Activated T-cell treated with anti-CD3 and anti-CD28 coated beads for 48 hours (primary cell): ENCODE measurements around the gene MPZL1.

Experiments
- DNase-seq: peaks from one replicate; pipeline ENCODE4 v3.0.0-alpha.2; 2020; ENCODE audit warnings: low read depth

The MPZL1 gene

DNA sequence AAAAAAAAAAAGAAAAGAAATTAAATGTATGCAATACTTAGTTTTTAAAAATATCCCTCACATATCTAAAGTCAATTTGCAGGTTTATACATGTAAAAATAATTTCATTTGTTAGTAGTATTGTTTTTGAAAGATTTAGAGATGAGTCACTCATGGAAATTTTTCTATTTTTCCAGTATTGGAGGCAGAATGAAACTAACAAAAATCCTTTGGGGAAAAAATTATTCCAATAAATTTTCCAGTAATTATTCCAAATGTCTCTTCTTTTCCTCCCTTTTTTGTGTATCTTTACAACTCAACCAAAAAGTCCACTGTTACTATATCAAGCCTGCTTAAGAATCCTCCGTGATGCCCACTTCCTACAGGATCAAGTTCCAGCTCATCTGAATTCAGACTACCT lies 29.9 kb downstream of the MPZL1 start:
- no peak for DNase-seq

DNA sequence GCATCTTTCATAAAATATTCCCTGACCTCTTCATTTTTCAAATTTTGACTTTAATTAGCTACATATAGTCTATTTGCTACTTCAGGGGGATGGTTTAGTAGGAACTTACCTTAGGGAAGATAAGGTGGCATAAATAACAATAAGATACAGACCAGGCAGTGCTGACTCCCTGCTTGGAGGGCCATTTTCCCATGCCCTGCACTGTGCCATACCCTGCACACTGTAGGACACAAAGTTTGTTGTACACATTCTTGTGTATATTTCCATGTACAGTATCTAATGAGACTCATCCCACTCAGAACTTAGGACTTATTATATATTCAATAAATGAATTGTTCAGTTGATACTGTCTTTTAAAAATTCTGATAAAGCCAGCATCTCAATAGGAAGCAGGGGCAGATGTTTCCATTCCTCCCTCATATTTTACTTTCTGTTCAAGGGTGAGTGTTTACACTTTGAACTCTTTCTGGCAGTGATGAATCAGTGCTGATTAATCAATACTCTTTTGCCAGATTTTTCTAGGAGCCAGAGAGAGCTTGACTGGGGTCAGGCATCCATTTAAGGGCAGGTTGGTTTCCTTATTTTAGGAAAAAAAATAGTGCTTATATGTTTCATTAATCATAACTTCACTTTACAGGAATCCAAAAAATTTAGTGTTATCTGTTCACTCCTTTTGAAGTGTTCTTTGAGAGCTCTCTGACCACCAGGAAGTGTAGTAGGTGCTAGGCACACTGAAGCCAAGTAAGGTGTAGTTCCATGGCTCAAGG lies 30.6 kb downstream of the MPZL1 start:
- DNase-seq = no peak

DNA sequence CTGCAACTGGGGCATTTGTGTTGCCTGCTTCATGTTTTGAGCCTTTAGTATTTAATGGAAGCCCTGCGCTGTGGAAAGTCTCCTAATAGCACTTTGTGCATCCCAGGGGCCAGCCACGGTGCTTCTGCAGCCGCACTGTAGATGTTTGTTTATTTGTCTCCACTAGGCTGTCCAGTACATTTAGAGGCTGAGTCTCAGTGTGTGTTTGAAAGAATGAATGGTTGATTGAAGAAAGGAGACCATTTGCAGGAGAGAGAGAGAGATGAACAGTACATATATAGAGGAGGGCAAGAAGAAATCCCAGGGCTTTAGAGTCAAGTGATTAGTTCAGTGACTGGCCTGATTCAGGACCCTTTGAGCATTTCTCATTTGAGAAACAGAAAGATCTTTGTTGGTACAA lies 33.9 kb downstream of the MPZL1 start:
- DNase-seq = no peak

DNA sequence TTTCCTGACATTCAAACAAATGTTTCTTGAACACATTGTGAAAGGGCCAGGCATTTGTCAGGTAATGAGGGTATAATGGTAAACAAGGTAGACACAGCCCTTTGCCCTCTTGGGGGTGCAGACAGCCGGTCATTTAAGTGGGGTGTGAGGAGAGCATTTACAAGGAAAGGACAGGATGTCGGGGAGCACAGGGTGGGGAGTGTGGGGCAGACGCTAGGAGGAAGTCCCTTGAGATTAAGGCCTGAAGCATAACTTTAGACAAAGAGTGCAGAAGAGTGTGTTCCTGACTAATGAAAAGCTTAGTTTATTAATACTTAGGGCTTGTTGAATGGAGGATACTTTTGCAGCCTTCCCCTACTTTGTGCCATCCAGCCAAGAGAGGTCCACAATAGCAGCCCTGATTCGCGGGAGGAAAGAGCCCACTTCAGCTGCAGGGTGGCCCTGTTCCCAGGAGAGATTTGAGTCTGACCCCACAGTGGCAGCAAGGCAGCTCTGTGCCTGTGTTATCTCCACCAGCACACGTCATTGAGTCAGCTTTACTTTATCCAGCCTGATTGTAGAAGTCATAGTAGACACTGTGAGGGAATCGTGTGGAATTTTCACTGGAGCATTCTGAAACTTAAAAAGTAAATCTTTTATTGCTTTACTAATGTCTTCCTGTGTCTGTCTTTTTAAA lies 35.1 kb downstream of the MPZL1 start:
- DNase-seq = no peak

DNA sequence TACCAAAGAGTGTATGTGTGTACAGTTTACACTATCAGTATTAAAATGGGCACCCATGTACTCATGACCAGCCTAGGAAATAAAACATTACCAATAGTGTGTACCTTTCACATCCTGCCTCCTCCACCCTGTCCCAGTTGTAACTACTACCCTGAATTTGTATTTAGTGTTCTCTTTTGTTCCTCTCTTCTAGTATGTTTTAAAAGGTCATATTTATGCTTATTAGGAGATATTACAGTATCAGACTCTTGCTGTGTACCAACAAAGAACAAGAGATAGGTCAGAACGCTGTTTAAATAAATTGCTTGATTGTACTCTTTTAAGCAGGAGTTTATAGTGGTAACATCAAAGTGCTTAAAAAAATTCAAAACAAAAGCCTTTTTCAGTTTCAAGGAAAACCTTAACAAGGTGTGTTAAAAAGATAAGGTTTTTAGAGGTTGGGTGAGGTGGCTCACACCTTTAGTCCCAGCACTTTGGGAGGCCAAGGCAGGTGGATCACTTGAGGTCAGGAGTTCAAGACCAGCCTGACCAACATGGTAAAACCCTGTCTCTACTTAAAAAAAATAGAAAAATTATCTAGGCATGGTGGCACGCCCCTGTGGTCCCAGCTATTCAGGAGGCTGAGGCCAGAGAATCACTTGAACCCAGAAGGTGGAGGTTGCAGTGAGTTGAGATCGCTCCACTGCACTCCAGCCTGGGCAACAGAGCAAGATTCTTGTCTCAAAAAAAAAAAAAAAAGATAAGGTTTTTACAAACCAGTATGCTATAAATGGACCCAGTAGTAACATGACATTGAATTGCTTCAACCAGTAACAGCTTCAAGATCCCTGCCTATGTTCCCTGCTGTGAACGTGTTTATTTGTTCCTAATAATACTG lies 35.9 kb downstream of the MPZL1 start:
- DNase-seq = no peak

DNA sequence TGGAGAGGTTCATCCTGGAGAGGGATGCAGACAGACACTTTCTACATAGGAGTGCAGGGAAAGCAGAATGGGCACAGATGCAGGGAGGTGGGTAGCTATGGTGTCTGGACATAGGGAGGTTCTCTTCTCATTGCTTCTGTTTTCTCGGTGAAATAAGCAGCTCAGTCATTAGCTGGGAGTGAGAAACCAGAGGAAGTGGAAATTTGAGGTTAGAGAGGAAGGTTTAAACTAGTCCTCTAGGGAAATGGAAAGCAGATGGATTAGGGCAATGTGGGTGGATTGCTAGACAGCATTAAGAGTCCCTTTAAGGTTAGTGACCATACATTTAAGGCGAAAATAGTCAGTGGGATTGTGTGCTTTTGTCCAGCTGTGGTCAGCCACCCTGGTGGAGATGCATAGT lies 39.6 kb downstream of the MPZL1 start:
- no peak for DNase-seq

DNA sequence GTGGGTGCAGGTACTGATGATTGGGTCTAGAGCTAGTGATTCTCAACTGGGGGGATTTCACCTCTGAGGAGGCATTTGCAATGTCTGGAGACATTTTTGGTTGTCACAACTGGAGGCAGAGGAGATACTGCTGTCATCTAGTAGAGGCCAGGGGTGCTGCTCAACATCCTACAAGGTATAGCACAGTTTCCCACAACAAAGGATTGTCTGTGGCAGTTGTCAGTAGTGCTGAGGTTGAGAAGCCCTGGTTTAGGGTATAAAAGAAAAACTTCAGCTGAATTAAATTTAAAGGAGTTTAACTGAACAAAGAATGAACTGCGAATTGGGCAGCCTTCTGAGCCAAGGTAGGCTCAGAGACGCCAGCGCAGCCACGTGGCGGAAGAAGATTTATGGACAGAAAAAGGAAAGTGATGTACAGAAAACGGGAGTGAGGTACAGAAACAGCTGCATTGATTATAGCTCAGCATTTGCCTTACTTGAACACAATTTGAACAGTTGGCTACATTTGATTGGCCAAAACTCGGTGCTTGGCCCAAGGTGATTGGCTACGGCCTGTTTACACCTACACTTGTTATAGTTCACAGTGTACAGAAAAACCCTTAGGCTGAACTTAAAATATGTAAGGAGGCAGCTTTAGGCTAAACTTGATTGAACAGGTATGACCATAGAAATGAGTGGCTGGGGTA lies 40.4 kb downstream of the MPZL1 start:
- DNase-seq = no peak

DNA sequence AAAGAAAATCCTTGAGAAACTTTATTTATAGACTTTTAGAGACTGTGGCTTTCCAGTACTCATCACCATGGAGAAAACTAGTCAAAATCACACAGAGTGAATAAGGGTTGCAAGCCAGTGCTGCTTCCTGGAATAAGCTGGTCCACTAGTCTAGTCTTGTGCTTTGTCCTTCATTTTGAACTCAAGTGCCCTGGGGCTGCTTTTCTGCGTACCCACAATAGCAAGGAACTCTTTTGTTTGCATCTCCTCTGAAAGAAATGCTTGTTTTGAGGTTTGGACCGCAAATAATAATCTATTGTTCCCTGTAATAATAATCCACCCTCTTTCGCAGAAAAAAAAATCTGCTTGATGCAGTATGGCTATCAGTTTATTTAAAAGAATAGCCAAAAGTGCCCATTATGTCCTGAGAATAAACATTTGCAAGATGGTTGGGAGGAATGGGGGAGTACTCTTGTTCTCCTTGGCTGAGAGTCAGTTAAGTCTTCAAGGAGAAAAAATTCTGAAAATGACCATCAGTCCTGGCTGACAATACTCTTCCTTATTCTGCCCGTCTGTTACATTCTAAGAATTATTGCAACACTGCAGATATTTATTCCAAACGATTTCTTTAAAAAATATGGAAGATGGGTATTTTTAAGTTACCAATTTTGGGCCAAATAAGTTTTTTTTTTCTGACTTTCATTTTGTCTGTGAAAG lies 41.9 kb downstream of the MPZL1 start:
- no peak for DNase-seq

DNA sequence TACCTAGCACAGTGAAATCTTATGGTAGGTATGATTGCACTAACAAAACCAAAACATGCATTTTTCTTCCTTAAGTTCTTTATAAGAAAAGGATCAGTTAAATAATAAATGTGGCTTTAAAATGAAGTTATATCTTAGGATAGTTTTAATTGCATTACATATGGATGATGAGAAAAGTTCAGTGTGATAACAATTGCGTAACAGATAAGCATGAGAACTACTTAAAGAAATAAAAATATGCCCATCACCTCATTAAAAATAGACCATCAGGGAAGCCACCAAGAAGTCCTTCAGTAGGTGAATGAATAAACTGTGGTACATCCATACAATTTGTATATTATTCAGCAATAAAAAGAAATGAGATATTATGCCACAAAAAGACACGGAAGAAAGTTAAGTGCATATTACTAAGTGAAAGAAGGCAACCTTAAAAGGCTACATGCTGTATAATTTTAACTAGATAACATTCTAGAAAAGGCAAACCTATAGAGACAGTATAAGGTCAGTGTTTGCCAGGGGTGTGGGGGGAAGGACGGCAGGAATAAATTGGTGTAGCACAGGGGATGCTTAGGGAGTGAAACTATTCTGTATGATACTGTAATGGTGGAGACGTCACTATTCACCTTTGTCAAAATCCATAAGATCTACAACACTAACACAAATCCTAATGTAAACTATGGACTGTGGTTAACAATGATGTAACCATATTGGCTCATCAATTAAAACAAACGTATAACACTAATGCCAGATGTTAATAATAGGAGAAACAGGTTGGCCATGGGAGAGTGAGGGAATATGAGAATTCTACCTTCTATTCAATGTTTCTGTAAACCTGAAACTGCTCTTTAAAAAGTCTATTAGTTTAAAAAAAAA lies 42.9 kb downstream of the MPZL1 start:
- DNase-seq = no peak

DNA sequence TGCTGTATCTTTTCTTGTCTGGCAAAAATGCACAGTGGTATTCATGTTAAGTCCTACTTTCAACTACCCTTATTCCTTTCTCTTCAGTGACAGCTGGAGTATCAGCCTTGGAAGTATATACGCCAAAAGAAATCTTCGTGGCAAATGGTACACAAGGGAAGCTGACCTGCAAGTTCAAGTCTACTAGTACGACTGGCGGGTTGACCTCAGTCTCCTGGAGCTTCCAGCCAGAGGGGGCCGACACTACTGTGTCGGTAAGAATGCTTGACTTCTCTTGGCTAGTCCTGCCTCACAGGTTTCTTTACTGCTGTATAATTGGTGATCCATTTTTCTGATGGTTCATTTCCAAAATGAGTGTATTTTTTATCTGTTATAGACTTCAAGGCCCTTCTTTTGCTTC lies 43.7 kb downstream of the MPZL1 start:
- DNase-seq = no peak

DNA sequence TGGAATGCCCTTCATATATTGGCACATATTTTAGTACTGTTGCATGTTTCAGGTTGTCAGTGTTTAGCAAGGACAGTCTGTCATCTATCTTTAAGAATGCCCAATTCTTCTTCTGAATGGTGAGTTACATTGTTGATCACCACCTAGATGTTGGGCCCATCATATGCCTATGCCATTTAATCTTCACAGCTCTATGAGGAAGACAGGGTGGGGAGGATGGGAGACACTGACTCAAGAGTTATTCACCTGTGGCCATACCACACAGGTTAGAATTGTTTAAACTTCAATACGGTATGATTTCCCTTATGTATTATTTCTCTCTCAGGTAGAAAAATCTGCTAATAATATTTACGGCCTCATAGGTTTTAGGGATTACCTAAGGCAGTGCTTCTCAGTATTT lies 44.8 kb downstream of the MPZL1 start:
- no peak for DNase-seq

DNA sequence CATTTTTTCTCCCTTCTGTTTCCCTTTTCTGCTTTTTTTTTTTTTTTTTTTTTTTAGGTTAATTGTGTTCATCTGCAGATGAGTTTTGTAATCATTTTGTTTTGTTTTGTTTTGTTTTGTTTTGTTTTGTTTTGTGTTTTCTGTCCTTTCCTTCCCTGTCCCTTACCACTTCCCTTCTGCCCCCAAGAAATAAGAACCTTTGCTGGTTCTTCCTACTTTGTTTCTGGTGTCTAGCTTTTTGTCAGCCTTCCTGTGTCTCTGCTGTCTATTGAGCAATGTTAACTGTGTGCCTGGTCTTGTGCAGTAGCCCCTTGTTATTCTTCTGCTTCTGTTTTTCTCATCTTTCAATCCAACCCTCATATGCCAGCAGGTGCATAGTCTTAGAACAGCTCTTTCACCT lies 46.0 kb downstream of the MPZL1 start:
- no peak for DNase-seq

DNA sequence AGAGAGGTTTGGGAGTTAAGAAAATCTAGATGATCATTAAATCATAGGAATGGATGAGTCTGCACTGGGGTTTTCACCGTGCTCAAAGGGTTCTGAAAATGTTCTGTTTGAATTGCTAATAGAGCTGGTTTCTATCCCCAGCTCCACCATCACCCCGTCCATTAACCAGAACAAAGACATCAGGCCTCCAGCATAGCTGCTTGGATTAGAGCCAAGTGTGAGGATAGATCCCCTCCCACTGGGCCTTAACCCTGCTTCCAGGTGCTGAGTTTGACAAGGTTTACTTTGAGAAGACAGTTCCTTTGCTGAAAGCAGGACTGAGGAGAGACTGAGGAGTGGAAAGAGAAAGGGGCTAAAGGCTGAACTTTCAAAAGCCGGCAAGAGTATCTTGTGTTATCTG lies 48.3 kb downstream of the MPZL1 start:
- no peak for DNase-seq

DNA sequence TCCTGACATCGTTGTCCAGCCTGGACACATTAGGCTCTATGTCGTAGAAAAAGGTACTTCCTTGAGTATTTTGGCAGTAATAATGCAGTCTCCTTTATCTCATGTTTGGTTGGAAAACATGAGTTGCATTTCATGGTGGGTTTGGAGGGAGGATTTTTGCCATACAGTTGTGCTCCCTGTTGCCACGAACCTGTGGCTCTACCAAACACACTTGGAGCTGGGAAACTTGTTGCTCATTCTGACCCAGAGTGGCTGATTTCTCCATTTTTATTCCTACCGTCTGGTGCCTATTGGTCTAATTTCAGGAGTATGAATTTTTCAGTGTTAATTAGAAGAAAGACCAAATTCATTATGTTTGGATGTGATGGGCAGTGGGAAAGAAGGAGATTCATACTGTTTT lies 50.7 kb downstream of the MPZL1 start:
- DNase-seq = no peak

DNA sequence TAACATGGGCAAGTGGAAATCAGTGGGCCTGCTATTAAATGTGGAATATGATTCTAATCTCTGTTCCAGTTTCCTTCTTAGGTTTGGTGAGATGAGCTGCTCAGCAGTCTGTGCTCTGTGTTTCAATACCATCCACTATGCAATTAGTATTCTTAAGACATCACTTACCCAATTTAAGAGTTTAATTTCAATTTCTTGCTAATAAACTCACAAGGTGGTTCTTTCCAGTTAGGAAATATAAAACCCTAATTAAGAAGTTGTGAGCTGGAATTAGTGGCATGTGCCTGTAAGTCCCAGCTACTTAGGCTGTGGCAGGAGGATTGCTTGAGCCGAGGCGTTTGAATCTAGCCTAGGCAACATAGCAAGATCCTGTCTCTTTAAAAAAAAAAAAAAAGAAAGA lies 51.7 kb downstream of the MPZL1 start:
- DNase-seq = no peak

DNA sequence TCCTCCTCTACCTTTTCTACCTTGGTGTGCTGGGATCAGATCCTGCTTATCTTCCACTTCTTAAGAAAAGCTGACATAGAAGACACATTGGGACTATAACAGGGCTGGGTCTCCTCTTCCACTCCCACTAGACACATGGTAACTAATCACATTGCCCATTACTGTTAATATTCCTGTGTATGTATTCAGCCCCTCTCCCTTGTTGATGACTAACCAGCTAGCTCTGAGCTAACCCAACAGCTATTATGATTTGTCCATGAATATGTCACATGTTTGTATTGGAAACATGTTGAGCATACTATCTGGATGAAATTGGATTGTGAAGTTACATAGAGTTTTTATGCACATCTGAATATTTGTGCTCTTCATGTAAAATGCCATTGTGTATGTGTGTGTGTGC lies 52.9 kb downstream of the MPZL1 start:
- DNase-seq = no peak

DNA sequence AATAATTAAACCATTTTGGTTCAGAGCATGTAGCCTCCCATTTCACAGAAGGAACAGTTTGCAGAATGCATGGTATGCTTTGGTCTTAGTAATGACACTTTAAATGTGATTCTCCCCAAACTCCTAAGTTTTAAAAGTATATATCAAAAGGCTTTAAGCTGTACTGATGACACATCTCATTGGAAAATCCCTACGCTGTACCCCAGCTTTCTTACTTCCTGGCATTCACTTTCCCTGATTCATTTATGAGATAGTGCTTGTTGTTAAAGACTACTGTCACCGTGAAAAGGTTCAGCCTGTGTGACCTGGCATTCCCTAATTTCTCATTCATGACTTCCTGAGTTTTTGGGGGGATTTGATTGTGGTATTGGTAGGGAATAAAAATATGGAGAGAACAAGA lies 53.4 kb downstream of the MPZL1 start:
- no peak for DNase-seq

DNA sequence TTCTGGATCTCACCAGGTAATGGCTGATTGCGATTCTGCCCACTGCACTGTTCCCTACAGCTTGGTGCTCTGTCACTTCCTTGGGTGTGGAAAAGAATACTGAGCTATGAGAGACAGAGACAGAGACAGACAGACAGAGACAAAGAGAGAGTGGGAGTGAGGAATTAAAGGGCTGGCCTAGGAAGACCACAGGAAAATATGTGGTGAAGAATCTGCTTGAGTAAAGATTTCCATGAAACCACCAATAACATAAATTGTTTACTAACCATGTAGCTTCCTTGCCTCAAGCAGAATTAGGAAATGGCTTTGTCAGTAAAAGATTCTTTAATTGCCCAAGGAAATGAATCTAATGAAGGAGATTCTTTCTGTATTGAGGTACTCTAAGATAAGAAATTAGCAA lies 54.4 kb downstream of the MPZL1 start:
- DNase-seq = no peak

DNA sequence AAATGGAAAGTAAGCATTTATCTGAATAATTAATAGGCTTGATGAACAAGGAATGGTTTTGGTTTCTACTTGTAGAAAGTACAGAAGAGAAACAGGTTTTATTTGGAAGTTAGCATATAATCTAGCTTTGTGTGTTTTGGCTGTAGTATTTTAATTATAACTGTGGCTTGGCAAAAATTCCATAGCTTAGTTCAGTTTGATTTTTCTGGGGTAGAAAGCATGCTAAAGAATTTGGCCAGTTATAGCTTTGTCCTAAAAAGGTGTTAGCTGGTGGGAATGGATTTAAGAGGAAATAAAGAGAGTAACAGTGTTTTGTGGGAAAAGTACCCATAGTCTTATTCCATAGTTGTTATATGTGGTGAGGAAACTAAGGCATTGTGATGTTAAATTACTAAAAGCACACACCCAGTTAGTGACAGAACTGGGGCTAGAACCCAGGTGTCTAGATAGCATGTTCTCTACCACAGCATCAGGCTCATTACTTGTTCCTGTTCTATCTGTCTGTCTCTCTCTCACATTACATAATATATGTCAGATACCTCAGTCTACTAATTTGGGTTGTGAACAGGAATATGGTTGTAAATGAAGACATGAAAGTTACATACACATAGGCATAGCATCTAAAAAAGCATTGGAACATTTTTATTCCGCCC lies 55.0 kb downstream of the MPZL1 start:
- DNase-seq = no peak

DNA sequence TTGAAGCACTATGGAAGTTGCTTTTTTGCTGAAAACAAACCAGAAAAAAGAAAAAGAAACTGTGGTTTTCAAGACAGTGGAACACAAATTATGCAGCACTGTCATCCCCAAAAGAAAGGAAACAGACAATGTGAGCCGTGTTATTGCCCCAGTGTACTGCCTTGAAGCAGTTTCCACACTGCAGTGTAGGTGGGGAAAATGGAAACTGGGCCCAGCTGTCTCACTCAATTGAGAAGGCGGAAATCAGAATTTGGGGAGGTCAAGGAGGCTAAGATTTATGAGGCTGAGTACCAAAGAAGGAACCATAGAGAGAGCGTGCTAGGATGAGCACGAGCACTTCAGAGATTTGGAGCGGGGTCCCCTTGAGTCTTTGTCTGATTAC lies 55.5 kb downstream of the MPZL1 start:
- DNase-seq = no peak
